ENCODE results near the gene LIN37.

DNA sequence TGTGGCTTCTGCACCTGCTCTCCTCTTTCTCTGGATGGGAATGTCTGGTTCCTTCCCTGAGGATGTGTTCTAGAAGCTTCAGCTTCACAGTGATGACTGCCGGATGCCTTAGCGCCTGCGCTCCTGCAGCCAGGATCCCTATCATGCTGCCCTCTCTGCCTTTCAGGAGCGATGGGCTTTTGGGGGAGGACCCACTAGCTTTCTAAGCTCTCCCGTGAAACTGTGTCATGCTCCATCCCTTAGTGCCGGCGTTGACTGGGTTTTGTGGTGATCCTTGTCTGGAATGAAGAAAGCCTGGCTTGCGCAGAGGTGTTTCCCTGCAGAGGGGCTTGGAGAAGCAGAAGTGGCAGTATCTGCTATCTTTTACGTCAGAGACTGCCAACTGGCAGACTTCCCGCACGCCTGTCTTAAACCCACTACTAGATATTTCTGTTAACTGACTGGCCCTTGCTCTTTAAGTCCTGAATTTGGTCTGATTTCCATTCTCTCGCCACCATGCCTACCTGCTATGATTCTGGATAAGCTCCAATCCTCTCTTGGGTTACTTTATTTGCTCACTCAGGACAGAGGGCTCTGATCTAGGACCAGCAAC lies 34.4 kb upstream of the LIN37 start:
- TF ChIP-seq, protein P1, sequence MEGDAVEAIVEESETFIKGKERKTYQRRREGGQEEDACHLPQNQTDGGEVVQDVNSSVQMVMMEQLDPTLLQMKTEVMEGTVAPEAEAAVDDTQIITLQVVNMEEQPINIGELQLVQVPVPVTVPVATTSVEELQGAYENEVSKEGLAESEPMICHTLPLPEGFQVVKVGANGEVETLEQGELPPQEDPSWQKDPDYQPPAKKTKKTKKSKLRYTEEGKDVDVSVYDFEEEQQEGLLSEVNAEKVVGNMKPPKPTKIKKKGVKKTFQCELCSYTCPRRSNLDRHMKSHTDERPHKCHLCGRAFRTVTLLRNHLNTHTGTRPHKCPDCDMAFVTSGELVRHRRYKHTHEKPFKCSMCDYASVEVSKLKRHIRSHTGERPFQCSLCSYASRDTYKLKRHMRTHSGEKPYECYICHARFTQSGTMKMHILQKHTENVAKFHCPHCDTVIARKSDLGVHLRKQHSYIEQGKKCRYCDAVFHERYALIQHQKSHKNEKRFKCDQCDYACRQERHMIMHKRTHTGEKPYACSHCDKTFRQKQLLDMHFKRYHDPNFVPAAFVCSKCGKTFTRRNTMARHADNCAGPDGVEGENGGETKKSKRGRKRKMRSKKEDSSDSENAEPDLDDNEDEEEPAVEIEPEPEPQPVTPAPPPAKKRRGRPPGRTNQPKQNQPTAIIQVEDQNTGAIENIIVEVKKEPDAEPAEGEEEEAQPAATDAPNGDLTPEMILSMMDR (conservative IDR thresholded peaks at IDR 0.05), result no peak
- TF ChIP-seq ZFX (IDR thresholded peaks at IDR 0.05), result no peak
